WI38 (cell line): Measurements from ENCODE around the gene CBARP.

Source experiments
- H3K4me3 ChIP-seq: 2 replicates; pipeline ENCODE4 v1.5.1; 2011; ENCODE audit warnings: low read depth, mild to moderate bottlenecking, control low read depth, low read length
- TF ChIP-seq, protein P1 (sequence below): IDR thresholded peaks from 2 replicates; pipeline ENCODE4 v1.5.1; 2012; ENCODE audit warnings: low read depth, mild to moderate bottlenecking, control low read depth, low read length

The CBARP gene

GRCh38 chr19:1274081-1274851 is 36.5 kb upstream of the CBARP start:
- H3K4me3 ChIP-seq, result no peak overlapping the region
- TF ChIP-seq, protein P1, sequence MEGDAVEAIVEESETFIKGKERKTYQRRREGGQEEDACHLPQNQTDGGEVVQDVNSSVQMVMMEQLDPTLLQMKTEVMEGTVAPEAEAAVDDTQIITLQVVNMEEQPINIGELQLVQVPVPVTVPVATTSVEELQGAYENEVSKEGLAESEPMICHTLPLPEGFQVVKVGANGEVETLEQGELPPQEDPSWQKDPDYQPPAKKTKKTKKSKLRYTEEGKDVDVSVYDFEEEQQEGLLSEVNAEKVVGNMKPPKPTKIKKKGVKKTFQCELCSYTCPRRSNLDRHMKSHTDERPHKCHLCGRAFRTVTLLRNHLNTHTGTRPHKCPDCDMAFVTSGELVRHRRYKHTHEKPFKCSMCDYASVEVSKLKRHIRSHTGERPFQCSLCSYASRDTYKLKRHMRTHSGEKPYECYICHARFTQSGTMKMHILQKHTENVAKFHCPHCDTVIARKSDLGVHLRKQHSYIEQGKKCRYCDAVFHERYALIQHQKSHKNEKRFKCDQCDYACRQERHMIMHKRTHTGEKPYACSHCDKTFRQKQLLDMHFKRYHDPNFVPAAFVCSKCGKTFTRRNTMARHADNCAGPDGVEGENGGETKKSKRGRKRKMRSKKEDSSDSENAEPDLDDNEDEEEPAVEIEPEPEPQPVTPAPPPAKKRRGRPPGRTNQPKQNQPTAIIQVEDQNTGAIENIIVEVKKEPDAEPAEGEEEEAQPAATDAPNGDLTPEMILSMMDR, result no peak

- TF ChIP-seq, protein P1, result no peak
- H3K4me3 ChIP-seq, result no peak overlapping the region
Measured at GRCh38 chr19:1273263-1274041, 35.6 kb upstream of the CBARP start.

GRCh38 chr19:1272423-1273262 is 34.8 kb upstream of the CBARP start:
- TF ChIP-seq, protein P1, result no peak
- H3K4me3 ChIP-seq, result no peak overlapping the region

DNA sequence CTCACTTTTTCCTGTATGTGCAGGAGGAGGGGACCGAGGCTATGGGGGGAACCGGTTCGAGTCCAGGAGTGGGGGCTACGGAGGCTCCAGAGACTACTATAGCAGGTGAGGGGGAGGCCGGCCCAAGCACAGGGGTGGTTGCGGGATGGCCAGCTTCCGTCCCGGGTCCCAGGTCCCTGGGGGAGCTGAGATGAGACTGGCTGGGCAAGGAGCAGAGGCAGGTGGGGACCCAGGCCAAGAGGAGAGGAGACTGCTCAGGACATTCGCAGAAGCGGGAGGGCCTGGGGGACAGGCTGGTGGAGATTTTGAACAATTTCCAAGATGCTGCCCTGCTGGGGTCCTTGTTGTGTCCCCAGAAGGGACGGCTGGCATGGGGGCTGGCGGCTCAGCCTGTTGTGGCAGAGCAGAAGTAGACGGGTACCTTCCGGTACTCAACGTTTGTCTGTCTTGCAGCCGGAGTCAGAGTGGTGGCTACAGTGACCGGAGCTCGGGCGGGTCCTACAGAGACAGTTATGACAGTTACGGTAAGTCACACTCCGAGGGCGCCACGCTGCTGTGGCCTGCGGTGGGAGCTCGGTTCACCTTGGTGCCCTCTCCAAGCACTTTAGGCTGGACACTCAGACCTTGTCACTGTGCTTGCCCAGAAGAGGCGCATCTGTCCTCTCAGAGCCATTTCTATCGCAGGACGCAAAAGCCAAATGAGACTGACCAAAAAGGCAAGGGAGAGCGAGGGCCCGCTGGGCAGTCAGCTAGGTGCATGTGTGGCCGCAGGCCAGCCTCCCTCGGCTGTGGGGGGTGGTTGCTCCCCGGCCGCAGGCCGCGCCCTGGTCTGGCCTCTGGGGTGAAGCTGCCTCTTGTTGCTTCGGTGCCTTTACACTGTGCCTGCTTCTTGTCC is 34.0 kb upstream of the CBARP start:
- no peak overlapping the region for H3K4me3 ChIP-seq
- TF ChIP-seq, protein P1, result no peak

DNA sequence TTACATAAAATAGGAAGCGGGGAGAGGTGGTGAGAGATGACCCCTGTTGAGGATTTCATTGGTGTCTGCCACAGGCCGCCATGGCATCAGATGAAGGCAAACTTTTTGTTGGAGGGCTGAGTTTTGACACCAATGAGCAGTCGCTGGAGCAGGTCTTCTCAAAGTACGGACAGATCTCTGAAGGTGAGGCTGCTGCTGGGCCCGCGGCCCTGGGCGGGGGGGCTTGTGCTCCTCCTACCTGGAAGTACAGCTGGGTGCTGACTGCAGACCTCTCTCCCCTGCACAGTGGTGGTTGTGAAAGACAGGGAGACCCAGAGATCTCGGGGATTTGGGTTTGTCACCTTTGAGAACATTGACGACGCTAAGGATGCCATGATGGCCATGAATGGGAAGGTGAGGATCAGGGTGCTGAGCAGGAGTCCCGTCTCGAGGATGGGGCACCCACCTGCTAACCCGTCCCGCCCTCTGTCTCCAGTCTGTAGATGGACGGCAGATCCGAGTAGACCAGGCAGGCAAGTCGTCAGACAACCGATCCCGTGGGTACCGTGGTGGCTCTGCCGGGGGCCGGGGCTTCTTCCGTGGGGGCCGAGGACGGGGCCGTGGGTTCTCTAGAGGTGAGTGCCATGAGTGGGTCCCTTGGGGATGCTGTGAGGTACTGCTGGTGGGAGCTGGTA is 33.2 kb upstream of the CBARP start:
- TF ChIP-seq, protein P1, result no peak
- peak overlapping the region; percentile 81 for H3K4me3 ChIP-seq

DNA sequence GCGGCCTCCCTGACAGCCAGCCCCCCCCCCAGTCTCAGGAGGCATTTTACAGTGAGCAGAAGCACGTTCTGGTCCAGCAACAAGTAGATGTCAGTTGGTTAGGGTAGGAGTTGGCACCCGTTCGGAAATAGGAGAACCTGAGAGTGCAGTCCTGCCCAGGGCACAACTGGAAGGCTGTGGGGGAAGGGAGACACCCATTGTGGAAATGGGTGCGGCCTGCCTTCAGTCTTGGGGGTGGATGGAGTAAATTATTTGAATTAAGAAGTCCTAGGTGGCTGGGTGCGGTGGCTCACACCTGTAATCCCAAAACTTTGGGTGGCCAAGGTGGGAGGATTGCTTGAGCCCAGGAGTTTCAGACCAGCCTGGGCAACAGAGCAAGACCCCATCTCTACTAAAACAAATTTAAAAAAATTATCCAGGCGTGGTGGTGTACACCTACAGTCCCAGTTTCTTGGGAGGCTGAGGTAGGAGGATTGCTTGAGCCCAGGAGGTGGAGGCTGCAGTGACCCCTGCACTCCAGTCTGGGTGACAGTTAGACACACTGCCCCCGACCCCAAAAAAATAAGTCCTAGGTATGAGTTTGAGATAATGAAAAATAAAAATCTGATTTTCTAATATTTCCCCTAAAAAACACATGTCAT is 32.5 kb upstream of the CBARP start:
- TF ChIP-seq, protein P1, result no peak
- peak overlapping the region; percentile 81 for H3K4me3 ChIP-seq
